ENCODE data around the gene OR4K1.

OR4K1 gene

DNA sequence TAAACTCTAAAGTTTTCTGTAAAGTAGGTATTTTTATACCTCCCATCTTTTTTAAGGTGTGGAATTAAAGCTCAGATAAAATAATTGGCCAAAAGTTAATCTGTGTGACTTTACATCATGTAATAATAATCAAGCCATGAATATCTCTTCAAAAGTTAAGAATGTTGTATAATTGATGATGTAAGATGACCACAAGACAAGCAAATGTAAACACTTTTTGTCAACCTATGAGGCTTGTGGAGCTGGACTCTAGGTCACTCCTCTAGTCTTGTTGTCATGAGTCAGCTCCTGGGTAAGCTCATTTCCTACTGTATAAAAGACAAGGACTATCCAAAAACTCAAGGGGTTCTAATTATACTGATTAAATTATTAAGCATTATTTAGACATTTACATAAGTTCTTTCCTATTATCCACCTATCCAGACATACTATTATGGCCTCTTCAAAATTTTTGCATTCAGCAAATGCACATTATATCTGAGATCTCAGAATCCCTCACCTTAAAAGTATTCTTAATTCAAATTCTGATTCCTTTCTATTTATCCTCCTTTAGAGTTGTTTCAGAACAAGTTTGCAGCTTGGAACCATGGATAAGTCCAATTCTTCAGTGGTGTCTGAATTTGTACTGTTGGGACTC lies 10.6 kb upstream of the OR4K1 start, which contains the start of gene OR4K5:
TSS of gene OR4K5 (plus strand) at position 587 of the 637 bp plus-strand sequence. CDS start at position 587, 0 bp downstream.
- Histone ChIP-seq H3K9me3 (ENCODE audit: insufficient read depth, low read length) (no peaks in the 10 kb centered on the region), H3K79me2 (ENCODE audit: insufficient read depth, low read length) (no peaks in the 10 kb centered on the region), H3K27me3 (ENCODE audit: low read length) (no peaks in the 10 kb centered on the region), H3K9ac (ENCODE audit: low read length) (no peak within 1 kb of the TSS), H2AFZ (ENCODE audit: low read depth, low read length, severe bottlenecking) (no peak within 1 kb of the TSS), H3K27ac (ENCODE audit: low read depth, low read length) (no peak within 1 kb of the TSS), H3K4me2 (ENCODE audit: low read depth, low read length, poor library complexity, severe bottlenecking) (no peak within 1 kb of the TSS), H3F3A (ENCODE audit: insufficient read depth) (no peaks in the 10 kb centered on the region), H3K4me3 (ENCODE audit: insufficient read depth, low read length, poor library complexity, severe bottlenecking) (no peak within 1 kb of the TSS), H4K20me1 (ENCODE audit: low read depth, low read length) (no peaks in the 10 kb centered on the region), H3K9me2 (replicated peaks; ENCODE audit: insufficient read depth, low read length) (no peaks in the 10 kb centered on the region), H3K36me3 (ENCODE audit: low read length) (no peaks in the 10 kb centered on the region)
- TF ChIP-seq, protein P1, sequence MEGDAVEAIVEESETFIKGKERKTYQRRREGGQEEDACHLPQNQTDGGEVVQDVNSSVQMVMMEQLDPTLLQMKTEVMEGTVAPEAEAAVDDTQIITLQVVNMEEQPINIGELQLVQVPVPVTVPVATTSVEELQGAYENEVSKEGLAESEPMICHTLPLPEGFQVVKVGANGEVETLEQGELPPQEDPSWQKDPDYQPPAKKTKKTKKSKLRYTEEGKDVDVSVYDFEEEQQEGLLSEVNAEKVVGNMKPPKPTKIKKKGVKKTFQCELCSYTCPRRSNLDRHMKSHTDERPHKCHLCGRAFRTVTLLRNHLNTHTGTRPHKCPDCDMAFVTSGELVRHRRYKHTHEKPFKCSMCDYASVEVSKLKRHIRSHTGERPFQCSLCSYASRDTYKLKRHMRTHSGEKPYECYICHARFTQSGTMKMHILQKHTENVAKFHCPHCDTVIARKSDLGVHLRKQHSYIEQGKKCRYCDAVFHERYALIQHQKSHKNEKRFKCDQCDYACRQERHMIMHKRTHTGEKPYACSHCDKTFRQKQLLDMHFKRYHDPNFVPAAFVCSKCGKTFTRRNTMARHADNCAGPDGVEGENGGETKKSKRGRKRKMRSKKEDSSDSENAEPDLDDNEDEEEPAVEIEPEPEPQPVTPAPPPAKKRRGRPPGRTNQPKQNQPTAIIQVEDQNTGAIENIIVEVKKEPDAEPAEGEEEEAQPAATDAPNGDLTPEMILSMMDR (IDR thresholded peaks at IDR 0.05; ENCODE audit: insufficient read depth, low read length, poor library complexity, severe bottlenecking), result no peak
- TF ChIP-seq EZH2phosphoT487 (conservative IDR thresholded peaks at IDR 0.05; ENCODE audit: low read length), result no peak

DNA sequence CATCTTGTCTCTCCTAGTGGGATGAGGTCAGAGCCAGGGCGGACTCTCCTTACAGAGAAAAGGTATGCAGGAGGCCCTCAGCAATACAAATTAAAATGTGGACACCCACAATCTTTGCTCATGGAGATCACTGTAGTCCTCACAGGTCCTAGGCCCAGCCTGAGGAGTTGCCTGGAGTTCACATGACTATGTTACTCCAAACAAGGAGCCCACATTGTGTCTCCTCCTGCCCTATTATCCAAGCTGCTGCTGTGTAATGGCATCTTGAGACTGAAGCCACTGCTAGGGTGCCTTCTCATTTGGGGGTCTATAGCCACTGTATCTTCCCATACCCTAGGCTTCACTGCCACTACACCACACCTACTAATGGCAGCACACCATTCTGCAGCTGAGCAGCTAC lies 11.0 kb downstream of the OR4K1 start:
- TF ChIP-seq EZH2phosphoT487 (conservative IDR thresholded peaks at IDR 0.05; ENCODE audit: low read length), result no peak
- TF ChIP-seq, protein P1 (IDR thresholded peaks at IDR 0.05; ENCODE audit: insufficient read depth, low read length, poor library complexity, severe bottlenecking), result no peak
- Histone ChIP-seq H3K4me3 (ENCODE audit: insufficient read depth, low read length, poor library complexity, severe bottlenecking) (no peak overlapping the region), H3K36me3 (ENCODE audit: low read length) (no peaks in the 10 kb centered on the region), H3K9ac (ENCODE audit: low read length) (no peak overlapping the region), H3K9me2 (replicated peaks; ENCODE audit: insufficient read depth, low read length) (no peaks in the 10 kb centered on the region), H3K79me2 (ENCODE audit: insufficient read depth, low read length) (no peaks in the 10 kb centered on the region), H3F3A (ENCODE audit: insufficient read depth) (no peaks in the 10 kb centered on the region), H3K4me2 (ENCODE audit: low read depth, low read length, poor library complexity, severe bottlenecking) (no peak overlapping the region), H3K27ac (ENCODE audit: low read depth, low read length) (no peak overlapping the region), H4K20me1 (ENCODE audit: low read depth, low read length) (no peaks in the 10 kb centered on the region), H2AFZ (ENCODE audit: low read depth, low read length, severe bottlenecking) (no peak overlapping the region), H3K27me3 (ENCODE audit: low read length) (no peaks in the 10 kb centered on the region), H3K9me3 (ENCODE audit: insufficient read depth, low read length) (no peaks in the 10 kb centered on the region)

DNA sequence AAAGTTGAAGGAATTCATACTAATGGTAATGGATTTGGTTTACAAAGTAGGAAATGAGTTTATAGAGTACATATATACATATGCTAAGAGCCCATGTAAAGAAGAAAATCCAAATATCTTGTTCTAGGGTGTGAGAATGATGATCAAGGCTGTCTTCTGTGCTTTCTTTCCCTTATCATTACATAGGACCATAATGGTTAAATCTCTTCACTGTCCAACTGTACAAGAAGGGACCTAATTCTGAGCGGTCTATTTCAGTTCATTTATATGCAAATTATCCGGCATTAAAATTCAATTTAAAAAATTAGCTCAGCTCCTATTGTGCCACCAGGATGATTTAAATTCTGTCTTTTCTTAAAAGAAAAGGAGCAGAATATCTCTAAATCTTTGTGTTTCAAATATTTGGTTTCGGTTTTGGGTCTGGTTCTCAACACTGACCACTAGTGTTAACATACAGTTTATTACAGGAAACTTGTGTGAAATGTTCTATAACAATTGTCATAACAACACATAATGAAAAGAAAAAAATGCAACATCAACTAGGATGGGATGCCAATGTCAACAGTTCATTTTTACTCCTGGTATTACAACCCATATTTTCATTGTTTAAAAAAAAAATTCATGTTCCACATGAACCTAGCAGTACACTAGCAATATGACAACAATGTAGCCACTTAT lies 16.8 kb downstream of the OR4K1 start:
- no peak for TF ChIP-seq EZH2phosphoT487 (conservative IDR thresholded peaks at IDR 0.05; ENCODE audit: low read length)
- TF ChIP-seq, protein P1 (IDR thresholded peaks at IDR 0.05; ENCODE audit: insufficient read depth, low read length, poor library complexity, severe bottlenecking), result no peak
- no peak overlapping the region for H3K9ac ChIP-seq (ENCODE audit: low read length)
- peak overlapping the region; percentile 15 for H3K4me2 ChIP-seq (ENCODE audit: low read depth, low read length, poor library complexity, severe bottlenecking)
- no peaks in the 10 kb centered on the region for H3F3A ChIP-seq (ENCODE audit: insufficient read depth)
- H4K20me1 ChIP-seq (ENCODE audit: low read depth, low read length), result no peaks in the 10 kb centered on the region
- H3K9me3 ChIP-seq (ENCODE audit: insufficient read depth, low read length), result no peaks in the 10 kb centered on the region
- no peak overlapping the region for H3K4me3 ChIP-seq (ENCODE audit: insufficient read depth, low read length, poor library complexity, severe bottlenecking)
- no peak overlapping the region for H2AFZ ChIP-seq (ENCODE audit: low read depth, low read length, severe bottlenecking)
- no peaks in the 10 kb centered on the region for H3K9me2 ChIP-seq (replicated peaks; ENCODE audit: insufficient read depth, low read length)
- no peaks in the 10 kb centered on the region for H3K79me2 ChIP-seq (ENCODE audit: insufficient read depth, low read length)
- no peaks in the 10 kb centered on the region for H3K36me3 ChIP-seq (ENCODE audit: low read length)
- no peaks in the 10 kb centered on the region for H3K27me3 ChIP-seq (ENCODE audit: low read length)
- no peak overlapping the region for H3K27ac ChIP-seq (ENCODE audit: low read depth, low read length)
